GM15510 (cell line): Measurements from ENCODE around the gene RAD51.

ENCODE experiments used
- POLR2A ChIP-seq: IDR thresholded peaks from 3 replicates; pipeline ENCODE4 v1.6.1; 2011; ENCODE audit warnings: borderline replicate concordance; ENCODE audit not compliant: insufficient read length; ENCODE audit errors: extremely low read depth

Gene RAD51

GRCh38 chr15:40694688-40695468 is at the start of gene RAD51:
RAD51 (plus strand) TSS chr15:40695174; CDS start chr15:40698759, 3,585 bp downstream.
- peak; percentile 73 for TF ChIP-seq POLR2A

- TF ChIP-seq POLR2A, result no peak
These were observed 47.5 kb upstream of the RAD51 start for GRCh38 chr15:40647523-40647922.

- no peak for TF ChIP-seq POLR2A
These were observed 44.5 kb upstream of the RAD51 start for GRCh38 chr15:40650479-40650878.

- TF ChIP-seq POLR2A, result no peak
These were observed 34.3 kb upstream of the RAD51 start for GRCh38 chr15:40660686-40661085.

- TF ChIP-seq POLR2A, result no peak
These were observed 30.1 kb upstream of the RAD51 start for GRCh38 chr15:40664909-40665308.

GRCh38 chr15:40680151-40680550 is 14.8 kb upstream of the RAD51 start:
- TF ChIP-seq POLR2A, result no peak

GRCh38 chr15:40684381-40684780 is 10.6 kb upstream of the RAD51 start:
- TF ChIP-seq POLR2A, result no peak

- TF ChIP-seq POLR2A, result no peak
These were observed 9.6 kb upstream of the RAD51 start for GRCh38 chr15:40685376-40685775.

- TF ChIP-seq POLR2A, result no peak
These were observed 5.8 kb upstream of the RAD51 start for GRCh38 chr15:40688932-40689799.

GRCh38 chr15:40691737-40692136 is 3.2 kb upstream of the RAD51 start:
- TF ChIP-seq POLR2A, result no peak

- TF ChIP-seq POLR2A, result no peak
These were observed 878 bp upstream of the RAD51 start for GRCh38 chr15:40693904-40694687.

GRCh38 chr15:40695469-40695890 is 506 bp downstream of the RAD51 start:
- TF ChIP-seq POLR2A, result no peak

GRCh38 chr15:40696228-40696627 is 1.3 kb downstream of the RAD51 start:
- TF ChIP-seq POLR2A, result no peak

- no peak for TF ChIP-seq POLR2A
These were observed 2.9 kb downstream of the RAD51 start for GRCh38 chr15:40697916-40698315.

GRCh38 chr15:40702077-40702476 is 7.1 kb downstream of the RAD51 start:
- no peak for TF ChIP-seq POLR2A
